Subcutaneous adipose tissue (tissue), 4 donors: ENCODE results near the gene VPS41. TPM values are rescaled to one million over a fixed set of nuclear protein-coding genes. Genes with fewer than 3 reads are reported as not detected.

ENCODE experiments used
- CTCF ChIP-seq: fragments of 450-650 bp; IDR thresholded peaks from one replicate; pipeline ENCODE4 v1.5.1; 2016; ENCODE audit warnings: low read depth, mild to moderate bottlenecking, control low read depth, antibody characterized with exemption, moderate library complexity
- total RNA-seq, 4 donors: library from RNA; depleted of rRNA; stranded (reverse); fragments of >200 nt; gene quantifications; one replicate each; pipeline ENCODE4 v1.1.0, GENCODE V29; 2016

VPS41 gene
- total RNA-seq, 4 donors from 2014 or later, result 41.9 to 61.8 (median 55.0) TPM

- no peak for TF ChIP-seq CTCF
Observed at GRCh38 chr7:38889079-38889478, 19.9 kb downstream of the VPS41 start.

- no peak for TF ChIP-seq CTCF
Observed at GRCh38 chr7:38886265-38886664, 22.7 kb downstream of the VPS41 start.

GRCh38 chr7:38883706-38884105 lies 25.3 kb downstream of the VPS41 start:
- TF ChIP-seq CTCF, result no peak

GRCh38 chr7:38881947-38882684 lies 26.9 kb downstream of the VPS41 start:
- TF ChIP-seq CTCF, result no peak

GRCh38 chr7:38881015-38881414 lies 28.0 kb downstream of the VPS41 start:
- TF ChIP-seq CTCF, result no peak

- TF ChIP-seq CTCF, result no peak
Observed at GRCh38 chr7:38880454-38880853, 28.5 kb downstream of the VPS41 start.

GRCh38 chr7:38880035-38880434 lies 29.0 kb downstream of the VPS41 start:
- TF ChIP-seq CTCF, result no peak
